H1 (cell line): Measurements from ENCODE around the gene OTOF. TPM values are rescaled to one million over a fixed set of nuclear protein-coding genes. Genes with fewer than 3 reads are reported as not detected.

ENCODE experiments used
- CBX5 ChIP-seq: fragments of 300-800, 300-1000 bp; sonication (generic); IDR thresholded peaks from 2 replicates; pipeline ENCODE4 v1.7.1; 2016; ENCODE audit warnings: antibody characterized with exemption, low read length, low read depth
- CBX8 ChIP-seq: fragments of 300-800, 300-1000 bp; sonication (generic); IDR thresholded peaks from 2 replicates; pipeline ENCODE4 v1.7.1; 2016; ENCODE audit warnings: low read depth, low read length, borderline replicate concordance
- HDAC2 ChIP-seq, 2 experiments: fragments of 300-600 bp in 1 of 2; sonication (generic) in 1 of 2; IDR thresholded peaks; 2 replicates each; pipeline ENCODE4 v1.6.1; 2011 to 2012; ENCODE audit warnings: low read depth in 2 of 2, low read length in 2 of 2, mild to moderate bottlenecking in 2 of 2, moderate library complexity in 2 of 2, borderline replicate concordance in 1 of 2, inconsistent platforms in 1 of 2
- KDM5A ChIP-seq: fragments of 200-600 bp; IDR thresholded peaks from 2 replicates; pipeline ENCODE4 v1.7.1; 2012; ENCODE audit warnings: mild to moderate bottlenecking, low read length, inconsistent platforms, mixed read lengths
- RXRA ChIP-seq: IDR thresholded peaks from 2 replicates; pipeline ENCODE4 v1.6.1; 2011; ENCODE audit warnings: low read depth, mild to moderate bottlenecking, low read length, moderate library complexity; ENCODE audit not compliant: insufficient read depth
- polyA plus RNA-seq, 7 experiments: library from polyadenylated mRNA; depleted of rRNA in 3 of 7; stranded (reverse) in 5 of 7; unstranded in 2 of 7; fragments of >200 nt in 5 of 7; fragments of 200-250 nt in 2 of 7; gene quantifications; 1 replicate in 5 of 7; 2 replicates in 1 of 7; 4 replicates in 1 of 7; pipeline versions ENCODE4 v1.2.1 to v1.2.3, GENCODE V29; 2011 to 2013; ENCODE audit warnings: missing spikeins in 2 of 7, mixed read lengths in 2 of 7
- total RNA-seq: library from RNA; stranded (reverse); fragmentation: NEBNext Ultra II Directional; extraction: Animal tissue kit (Norgen Biotek cat#: 25700); gene quantifications from 2 replicates; pipeline ENCODE4 v1.2.1, GENCODE V29; 2021
- TF ChIP-seq, protein P1 (sequence below): IDR thresholded peaks from 2 replicates; pipeline ENCODE4 v1.6.1; 2012; ENCODE audit warnings: inconsistent platforms

The OTOF gene
- total and polyA plus RNA-seq, 2 of the 8 experiments (the other 6 are each of a cell fraction or from before 2014, with no cell fraction given), result 0.06 TPM; not detected in 1

DNA sequence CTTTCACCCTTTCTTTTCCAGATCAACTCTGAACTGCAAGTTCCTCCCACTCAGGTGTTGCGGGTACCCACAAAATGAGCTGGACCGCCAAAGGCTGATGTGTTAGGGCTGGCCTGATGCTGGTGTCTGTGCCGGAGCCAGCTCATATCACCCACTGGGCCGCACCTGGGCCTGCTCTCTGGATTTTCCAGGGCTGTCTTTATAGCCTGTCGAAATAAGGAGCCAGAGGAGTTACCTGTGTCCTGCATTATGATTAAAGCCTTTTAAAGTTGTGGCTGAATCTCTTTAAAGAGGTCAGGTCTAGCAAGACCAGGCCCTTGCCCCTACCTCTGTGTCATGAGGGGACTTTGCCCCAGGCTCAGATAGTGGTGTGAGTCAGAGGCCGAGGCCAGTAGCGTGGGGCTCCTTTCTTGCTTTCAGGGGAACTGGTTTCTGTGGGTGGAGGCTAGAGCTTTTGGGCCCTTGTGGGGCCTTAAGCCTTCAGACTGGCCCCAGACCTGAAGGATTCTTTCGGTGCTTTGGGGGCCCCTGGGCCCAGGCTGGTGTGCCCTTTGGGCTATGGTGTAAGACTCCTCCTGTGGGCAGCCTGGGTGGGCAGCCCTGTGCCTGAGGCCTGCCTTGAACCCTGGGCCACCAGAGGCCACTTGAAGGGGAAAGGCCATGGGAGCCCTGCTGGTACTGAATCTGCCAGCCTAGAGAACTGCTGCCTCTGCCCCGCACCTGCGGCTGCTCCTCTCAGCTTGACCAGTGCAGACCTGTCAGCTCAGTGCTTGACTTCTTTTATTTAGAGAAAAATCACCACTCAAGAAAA, 21.3 kb downstream of the OTOF start (continued):
- no peak for TF ChIP-seq KDM5A
- TF ChIP-seq CBX8, result no peak
- TF ChIP-seq RXRA, result no peak
- TF ChIP-seq HDAC2 (IDR thresholded peaks at IDR 0.05; ENCODE audit: borderline replicate concordance in 1 of 2, low read depth in 2 of 2, low read length in 2 of 2), result no peak
- TF ChIP-seq, protein P1, sequence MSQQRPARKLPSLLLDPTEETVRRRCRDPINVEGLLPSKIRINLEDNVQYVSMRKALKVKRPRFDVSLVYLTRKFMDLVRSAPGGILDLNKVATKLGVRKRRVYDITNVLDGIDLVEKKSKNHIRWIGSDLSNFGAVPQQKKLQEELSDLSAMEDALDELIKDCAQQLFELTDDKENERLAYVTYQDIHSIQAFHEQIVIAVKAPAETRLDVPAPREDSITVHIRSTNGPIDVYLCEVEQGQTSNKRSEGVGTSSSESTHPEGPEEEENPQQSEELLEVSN, result no peak
- no peak for TF ChIP-seq CBX5
- TF ChIP-seq, all 59 proteins: peak for 0
